ENCODE results near the gene CGB7. TPM values are rescaled to one million over a fixed set of nuclear protein-coding genes. Genes with fewer than 3 reads are reported as not detected.

Gene CGB7
- polyA plus RNA-seq, 3 donors = 1.2 to 1.6 (median 1.5) TPM

Other genes with a start within 250 kb of the CGB7 start
- gene BCAT2, start 246.7 kb downstream of the CGB7 start, polyA plus RNA-seq (ENCODE audit: insufficient read length in 3 of 3) = 10 to 100 TPM; 32.4 to 57.8 (median 44.8) TPM
- gene HSD17B14, start 221.3 kb downstream of the CGB7 start, polyA plus RNA-seq (ENCODE audit: insufficient read length in 3 of 3) = 10 to 100 TPM; 23.7 to 37.1 (median 30.1) TPM
- gene PLEKHA4, start 189.1 kb downstream of the CGB7 start, polyA plus RNA-seq (ENCODE audit: insufficient read length in 3 of 3) = 10 to 100 TPM; 20.6 to 29.6 (median 27.9) TPM
- gene PPP1R15A, start 185.3 kb downstream of the CGB7 start, polyA plus RNA-seq (ENCODE audit: insufficient read length in 3 of 3) = 10 to 100 TPM; 35.1 to 45.2 (median 37.3) TPM
- gene TULP2, start 159.0 kb downstream of the CGB7 start, polyA plus RNA-seq (ENCODE audit: insufficient read length in 3 of 3) = 1 to 10 TPM in 2 of 3 donors, under 1 TPM in 1; 0.67 to 1.4 (median 1.3) TPM
- gene NUCB1, start 157.4 kb downstream of the CGB7 start, polyA plus RNA-seq (ENCODE audit: insufficient read length in 3 of 3) = 100 to 1,000 TPM; 231 to 319 (median 307) TPM
- 10 to 100 TPM in 1 of 3 donors, 1 to 10 TPM in 2; 6.5 to 10.7 (median 7.0) TPM for gene DHDH, start 124.0 kb downstream of the CGB7 start, polyA plus RNA-seq (ENCODE audit: insufficient read length in 3 of 3)
- gene BAX, start 102.9 kb downstream of the CGB7 start, polyA plus RNA-seq (ENCODE audit: insufficient read length in 3 of 3) = 10 to 100 TPM; 64.7 to 84.6 (median 73.4) TPM
- gene FTL, start 92.4 kb downstream of the CGB7 start, polyA plus RNA-seq (ENCODE audit: insufficient read length in 3 of 3) = 1,000 to 10,000 TPM; 2,184 to 2,822 (median 2,594) TPM
- gene GYS1, start 64.4 kb downstream of the CGB7 start, polyA plus RNA-seq (ENCODE audit: insufficient read length in 3 of 3) = 10 to 100 TPM; 40.6 to 55.4 (median 40.7) TPM
- gene RUVBL2, start 63.9 kb downstream of the CGB7 start, polyA plus RNA-seq (ENCODE audit: insufficient read length in 3 of 3) = 100 to 1,000 TPM in 1 of 3 donors, 10 to 100 TPM in 2; 77.9 to 106 (median 88.7) TPM
- gene LHB, start 40.7 kb downstream of the CGB7 start, polyA plus RNA-seq (ENCODE audit: insufficient read length in 3 of 3) = under 1 TPM in 1 of 3 donors, not detected in 2; 0.29 TPM
- not detected for gene CGB3, start 33.4 kb downstream of the CGB7 start, polyA plus RNA-seq (ENCODE audit: insufficient read length in 3 of 3)
- not detected for gene CGB2, start 25.9 kb downstream of the CGB7 start, polyA plus RNA-seq (ENCODE audit: insufficient read length in 3 of 3)
- not detected for gene CGB1, start 20.9 kb downstream of the CGB7 start, polyA plus RNA-seq (ENCODE audit: insufficient read length in 3 of 3)
- under 1 TPM in 1 of 3 donors, not detected in 2; 0.34 TPM for gene CGB5, start 13.9 kb downstream of the CGB7 start, polyA plus RNA-seq (ENCODE audit: insufficient read length in 3 of 3)
- not detected for gene CGB8, start 8.6 kb downstream of the CGB7 start, polyA plus RNA-seq (ENCODE audit: insufficient read length in 3 of 3)
- gene NTF4, start 7.1 kb upstream of the CGB7 start, polyA plus RNA-seq (ENCODE audit: insufficient read length in 3 of 3) = 1 to 10 TPM; 3.4 to 4.3 (median 4.2) TPM
- under 1 TPM in 2 of 3 donors, not detected in 1; 0.06 to 0.09 TPM for gene KCNA7, start 14.9 kb upstream of the CGB7 start, polyA plus RNA-seq (ENCODE audit: insufficient read length in 3 of 3)
- 100 to 1,000 TPM; 299 to 461 (median 336) TPM for gene SNRNP70, start 27.7 kb upstream of the CGB7 start, polyA plus RNA-seq (ENCODE audit: insufficient read length in 3 of 3)
- gene LIN7B, start 56.6 kb upstream of the CGB7 start, polyA plus RNA-seq (ENCODE audit: insufficient read length in 3 of 3) = 1 to 10 TPM; 6.8 to 8.7 (median 8.4) TPM
- under 1 TPM; 0.62 to 0.99 (median 0.97) TPM for gene C19orf73, start 61.4 kb upstream of the CGB7 start, polyA plus RNA-seq (ENCODE audit: insufficient read length in 3 of 3)
- 1 to 10 TPM; 4.7 to 8.4 (median 6.1) TPM for gene PPFIA3, start 61.8 kb upstream of the CGB7 start, polyA plus RNA-seq (ENCODE audit: insufficient read length in 3 of 3)
- gene HRC, start 97.6 kb upstream of the CGB7 start, polyA plus RNA-seq (ENCODE audit: insufficient read length in 3 of 3) = 10 to 100 TPM; 29.2 to 38.1 (median 36.2) TPM
- 10 to 100 TPM; 29.3 to 51.3 (median 32.8) TPM for gene TRPM4, start 100.0 kb upstream of the CGB7 start, polyA plus RNA-seq (ENCODE audit: insufficient read length in 3 of 3)